Measurements from ENCODE around the gene RNF181. TPM values are rescaled to one million over a fixed set of nuclear protein-coding genes. Genes with fewer than 3 reads are reported as not detected.
A peak's percentile ranks its signal among the peaks of the same experiment; 100 is the strongest.

RNF181 gene
- total RNA-seq, 1 experiment from 2014 or later, result 77.5 TPM

GRCh38 chr2:85545780-85546240 is 49.7 kb upstream of the RNF181 start:
- intact Hi-C loops (cut with micrococcal nuclease), result no loop called here
- Histone ChIP-seq H3K9me3 (ENCODE audit: control insufficient read depth in 1 of 2, insufficient read depth in 1 of 2, low read depth in 1 of 2, low read length in 2 of 2) (no peaks in the 10 kb centered on the region), H3K79me2 (ENCODE audit: insufficient read depth, low read length) (peaks cover 28% of the 10 kb centered on the region), H3K27ac (ENCODE audit: low read depth, low read length) (peak overlapping the region; percentile 37; the same call in 1 of the 2 replicates), H3K9ac (ENCODE audit: low read length) (no peak overlapping the region), H4K20me1 (ENCODE audit: insufficient read depth) (peaks cover 32% of the 10 kb centered on the region), H2AFZ (ENCODE audit: low read depth, low read length, poor library complexity, severe bottlenecking) (no peak overlapping the region), H3K4me3 (replicated peaks in 1 of 2; ENCODE audit: low read depth in 1 of 2, low read length in 2 of 2) (no peak overlapping the region), H3K4me2 (ENCODE audit: low read length) (no peak overlapping the region), H3K9me2 (ENCODE audit: insufficient read depth) (no peaks in the 10 kb centered on the region), H3K36me3 (ENCODE audit: control insufficient read depth in 1 of 2, insufficient read depth in 2 of 2, low read length in 2 of 2) (peaks cover 32 to 61% of the 10 kb centered on the region in 2 experiments), H3K27me3 (ENCODE audit: insufficient read depth, low read length) (no peaks in the 10 kb centered on the region), H3K4me1 (ENCODE audit: control insufficient read depth in 1 of 2, insufficient read depth in 2 of 2, low read length in 2 of 2) (peaks cover 5 to 27% of the 10 kb centered on the region in 2 experiments; a peak in 3 of 4 replicates)
- no peak for TF ChIP-seq CTCF (IDR thresholded peaks at IDR 0.05 in 2 of 3, conservative IDR thresholded peaks at IDR 0.05 in 1 of 3; ENCODE audit: borderline replicate concordance in 1 of 3, insufficient read depth in 1 of 3, low read depth in 2 of 3, low read length in 2 of 3)
- TF ChIP-seq ATF3 (IDR thresholded peaks at IDR 0.05), result no peak
- TF ChIP-seq FOSL1 (IDR thresholded peaks at IDR 0.05; ENCODE audit: low read depth), result no peak
- no peak for TF ChIP-seq RAD21 (IDR thresholded peaks at IDR 0.05; ENCODE audit: low read depth)
- peak; percentile 21 for TF ChIP-seq POLR2A (IDR thresholded peaks at IDR 0.05; ENCODE audit: borderline replicate concordance, extremely low read depth, insufficient read depth, insufficient read length)
- TF ChIP-seq SP1 (IDR thresholded peaks at IDR 0.05; ENCODE audit: low read depth), result no peak
- no peak for TF ChIP-seq ZFX (IDR thresholded peaks at IDR 0.05)
- no TSS peak for BruUV-seq (replicated peaks)
- peak; percentile 43 for DNase-seq (ENCODE audit: low read depth, low spot score)
- no peak for ATAC-seq
- POLR2A ChIA-PET, result interaction anchor here (0.6 to 15.3 kb wide), 32 partner anchors 9 to 191 kb away, joined by 3 to 236 read pairs (median 4); partner anchors contain the start of genes ELMOD3, GGCX, RETSAT and SH2D6
- CTCF ChIA-PET, result interaction anchor here (1.5 to 2.0 kb wide), 2 partner anchors 125 to 126 kb away, joined by 6 to 8 read pairs; no protein-coding TSS in a partner anchor
- RAD21 ChIA-PET (ENCODE audit: low non-redundant PET in 1 of 2, low total read pairs in 2 of 2, uncharacterized antibody in 2 of 2, unreplicated experiment in 2 of 2), result interaction anchor here in 1 of 2 experiments (1.2 kb wide), 1 partner anchor 124 kb away, joined by 3 read pairs; no protein-coding TSS in a partner anchor
